ENCODE results near the gene MYOG. TPM values are rescaled to one million over a fixed set of nuclear protein-coding genes. Genes with fewer than 3 reads are reported as not detected.

MYOG gene
- total and polyA plus RNA-seq, 8 donors: 0.13 TPM; not detected in 7

DNA sequence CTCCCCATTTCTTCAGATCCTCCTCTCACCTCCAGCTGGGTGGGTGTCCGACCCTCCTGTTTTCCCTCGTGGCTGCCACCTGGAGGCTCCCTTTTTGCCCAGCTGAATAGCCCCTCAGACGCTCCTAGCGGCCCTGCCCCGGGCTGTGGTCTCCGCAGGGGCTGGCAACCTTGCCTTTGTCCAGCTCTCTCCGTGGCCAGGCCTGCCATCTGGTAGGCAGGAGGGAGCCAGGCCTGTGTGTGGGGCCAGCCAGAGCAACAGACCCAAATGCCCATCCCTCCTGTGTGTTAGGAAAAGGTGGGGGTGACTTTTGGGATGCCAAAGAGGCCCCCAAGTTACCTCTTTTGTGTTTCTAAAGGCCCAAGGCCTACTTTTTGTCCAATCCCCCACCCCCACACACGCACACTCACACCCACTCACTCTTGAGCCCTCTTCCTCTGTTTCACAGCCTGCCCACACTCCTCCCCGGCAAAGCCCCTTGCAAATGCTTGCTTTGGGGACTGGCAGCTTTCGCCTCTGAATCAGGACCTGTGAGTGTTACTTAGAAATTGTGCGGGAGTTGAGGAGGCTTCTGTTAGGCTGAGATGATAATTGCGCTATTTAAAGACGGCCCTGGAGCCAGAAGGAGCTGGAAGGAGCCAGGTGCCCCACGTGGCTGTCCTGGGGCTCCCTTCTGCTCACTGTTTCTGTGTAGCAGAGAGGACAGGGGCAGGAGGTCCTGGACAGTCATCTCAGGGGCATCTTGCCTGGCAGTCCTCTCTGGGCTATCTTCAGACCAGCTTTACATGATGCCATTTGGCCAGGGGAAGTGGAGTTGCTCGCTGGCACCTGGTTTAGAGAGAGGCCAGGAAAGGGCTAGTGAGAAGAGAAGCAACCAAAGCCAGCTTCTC, 50.5 kb downstream of the MYOG start:
- intact Hi-C loops (cut with DNase I): loop anchor here in 1 of 2 donors (5.0 kb wide), 1 partner anchor 182 kb away; no protein-coding TSS in a partner anchor
- TF ChIP-seq, protein P1, sequence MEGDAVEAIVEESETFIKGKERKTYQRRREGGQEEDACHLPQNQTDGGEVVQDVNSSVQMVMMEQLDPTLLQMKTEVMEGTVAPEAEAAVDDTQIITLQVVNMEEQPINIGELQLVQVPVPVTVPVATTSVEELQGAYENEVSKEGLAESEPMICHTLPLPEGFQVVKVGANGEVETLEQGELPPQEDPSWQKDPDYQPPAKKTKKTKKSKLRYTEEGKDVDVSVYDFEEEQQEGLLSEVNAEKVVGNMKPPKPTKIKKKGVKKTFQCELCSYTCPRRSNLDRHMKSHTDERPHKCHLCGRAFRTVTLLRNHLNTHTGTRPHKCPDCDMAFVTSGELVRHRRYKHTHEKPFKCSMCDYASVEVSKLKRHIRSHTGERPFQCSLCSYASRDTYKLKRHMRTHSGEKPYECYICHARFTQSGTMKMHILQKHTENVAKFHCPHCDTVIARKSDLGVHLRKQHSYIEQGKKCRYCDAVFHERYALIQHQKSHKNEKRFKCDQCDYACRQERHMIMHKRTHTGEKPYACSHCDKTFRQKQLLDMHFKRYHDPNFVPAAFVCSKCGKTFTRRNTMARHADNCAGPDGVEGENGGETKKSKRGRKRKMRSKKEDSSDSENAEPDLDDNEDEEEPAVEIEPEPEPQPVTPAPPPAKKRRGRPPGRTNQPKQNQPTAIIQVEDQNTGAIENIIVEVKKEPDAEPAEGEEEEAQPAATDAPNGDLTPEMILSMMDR (IDR thresholded peaks at IDR 0.05): no peak
- DNase-seq: no peak
- no peak overlapping the region for H3K4me3 ChIP-seq
- H3K4me1 ChIP-seq: peaks cover 0 to 5% of the 10 kb centered on the region in 2 donors
- no peaks in the 10 kb centered on the region for H3K9me3 ChIP-seq
- H3K27me3 ChIP-seq: peaks cover 0 to 20% of the 10 kb centered on the region in 2 donors
- ATAC-seq: no peak
- no peak overlapping the region for H3K27ac ChIP-seq
- no peaks in the 10 kb centered on the region for H3K36me3 ChIP-seq

DNA sequence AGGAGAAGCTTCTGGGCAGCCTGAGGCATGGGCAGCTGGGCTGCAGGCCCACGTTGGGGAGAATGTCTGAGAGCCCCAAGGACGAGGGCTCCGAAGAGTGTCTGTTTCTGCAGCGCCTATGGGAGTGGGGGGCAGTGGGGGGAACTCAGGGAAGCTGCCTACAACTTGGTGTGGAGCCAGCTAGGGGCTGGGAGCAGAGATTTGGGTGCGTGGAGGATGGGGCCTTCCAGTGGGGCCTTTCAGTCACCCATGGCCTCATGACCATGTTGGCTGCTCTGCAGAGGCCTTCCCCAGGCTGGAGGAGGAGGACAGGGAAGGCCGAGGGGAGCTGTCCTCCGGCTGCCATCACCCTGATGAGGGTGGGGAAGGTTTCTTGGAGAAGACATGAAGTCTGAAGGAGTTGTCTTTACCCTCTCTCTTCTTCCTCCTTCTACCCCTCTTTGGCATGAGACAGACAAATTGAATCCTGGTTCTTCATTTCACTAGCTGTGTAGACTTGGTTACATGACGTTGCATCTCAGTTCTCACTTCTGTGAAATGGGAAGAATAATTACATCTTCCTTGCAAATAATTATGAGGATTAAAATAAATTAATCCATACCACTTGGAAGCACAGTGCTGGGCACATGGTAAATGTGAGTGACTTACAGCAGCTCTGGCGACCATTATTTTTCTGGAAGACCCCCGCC, 51.2 kb downstream of the MYOG start:
- Histone ChIP-seq H3K27ac (no peak overlapping the region), H3K9me3 (no peaks in the 10 kb centered on the region), H3K36me3 (no peaks in the 10 kb centered on the region), H3K4me3 (no peak overlapping the region), H3K27me3 (peaks cover 0 to 15% of the 10 kb centered on the region in 2 donors), H3K4me1 (peaks cover 0 to 5% of the 10 kb centered on the region in 2 donors)
- ATAC-seq (no peak), DNase-seq (no peak)
- intact Hi-C loops (cut with DNase I): loop anchor here in 1 of 2 donors (5.0 kb wide), 1 partner anchor 183 kb away; no protein-coding TSS in a partner anchor
- TF ChIP-seq, protein P1 (IDR thresholded peaks at IDR 0.05): no peak

DNA sequence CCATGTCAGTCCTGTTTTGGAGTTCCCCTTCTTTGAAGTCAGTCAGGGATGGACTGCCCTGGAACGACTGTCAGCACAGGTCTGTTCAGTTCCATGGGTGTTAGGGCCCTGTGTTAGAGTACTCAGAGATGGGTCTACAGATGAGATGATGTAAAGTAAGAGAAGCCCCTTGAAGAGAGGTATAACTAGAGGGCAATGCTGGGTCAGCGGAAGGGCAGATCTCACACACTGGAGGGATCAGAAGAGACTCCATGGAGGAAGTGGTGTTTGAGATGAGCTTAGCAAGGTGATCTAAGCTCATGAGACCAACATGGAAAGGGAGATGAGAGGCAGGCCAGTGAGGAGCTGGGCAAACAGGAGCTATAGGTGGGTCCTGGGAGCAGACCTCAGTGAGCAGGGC, 51.9 kb downstream of the MYOG start:
- TF ChIP-seq, protein P1 (IDR thresholded peaks at IDR 0.05): no peak
- H3K4me3 ChIP-seq: no peak overlapping the region
- no peak for ATAC-seq
- no peaks in the 10 kb centered on the region for H3K9me3 ChIP-seq
- H3K36me3 ChIP-seq: no peaks in the 10 kb centered on the region
- peaks cover 0 to 13% of the 10 kb centered on the region in 2 donors for H3K27me3 ChIP-seq
- H3K4me1 ChIP-seq: peaks cover 0 to 5% of the 10 kb centered on the region in 2 donors
- intact Hi-C loops (cut with DNase I): no loop called here
- DNase-seq: no peak
- no peak overlapping the region for H3K27ac ChIP-seq

DNA sequence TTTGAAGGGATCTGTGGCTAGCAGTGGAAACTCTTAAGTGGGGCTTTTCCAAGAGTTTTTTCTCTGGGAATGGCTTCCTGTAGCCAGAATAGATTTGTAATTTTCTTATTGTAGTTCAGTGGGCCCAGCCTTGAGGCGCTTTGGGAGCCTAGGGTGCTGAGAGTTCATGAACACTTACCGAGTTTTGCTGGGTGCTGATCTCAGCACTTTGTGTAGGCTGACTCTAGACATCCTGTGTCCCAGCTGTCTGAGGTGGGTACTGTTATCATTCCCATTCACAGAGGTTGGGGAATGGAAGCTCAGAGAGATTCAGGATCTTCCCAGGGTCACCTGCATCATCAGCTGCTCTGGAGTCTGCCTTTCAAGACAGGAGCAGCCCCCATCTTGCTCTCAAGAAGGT, 52.5 kb downstream of the MYOG start:
- intact Hi-C loops (cut with DNase I): no loop called here
- H3K4me1 ChIP-seq: peaks cover 0 to 5% of the 10 kb centered on the region in 2 donors
- no peak overlapping the region for H3K27ac ChIP-seq

More for the DNA sequence above, 52.5 kb downstream of the MYOG start:
- no peaks in the 10 kb centered on the region for H3K9me3 ChIP-seq
- H3K4me3 ChIP-seq: no peak overlapping the region
- DNase-seq: no peak
- TF ChIP-seq, protein P1 (IDR thresholded peaks at IDR 0.05): no peak
- H3K27me3 ChIP-seq: peaks cover 0 to 9% of the 10 kb centered on the region in 2 donors
- no peak for ATAC-seq
- no peaks in the 10 kb centered on the region for H3K36me3 ChIP-seq

Other genes with a start within 250 kb of the MYOG start
- gene RABIF, start 196.9 kb downstream of the MYOG start, total RNA-seq: 10 to 100 TPM; 11.0 to 15.5 TPM
- 10 to 100 TPM in 1 of 6 donors, 1 to 10 TPM in 5; 8.1 to 10.3 (median 8.7) TPM for gene RABIF, start 196.9 kb downstream of the MYOG start, polyA plus RNA-seq (ENCODE audit: insufficient read length in 6 of 6)
- 10 to 100 TPM; 26.6 to 29.7 TPM for gene KLHL12, start 158.8 kb downstream of the MYOG start, total RNA-seq
- 10 to 100 TPM; 34.0 to 40.0 (median 35.8) TPM for gene KLHL12, start 158.8 kb downstream of the MYOG start, polyA plus RNA-seq (ENCODE audit: insufficient read length in 6 of 6)
- gene ADIPOR1, start 127.7 kb downstream of the MYOG start, total RNA-seq: 100 to 1,000 TPM; 130 to 138 TPM
- 10 to 100 TPM; 63.2 to 72.0 (median 65.8) TPM for gene ADIPOR1, start 127.7 kb downstream of the MYOG start, polyA plus RNA-seq (ENCODE audit: insufficient read length in 6 of 6)
- 10 to 100 TPM; 79.0 to 99.5 TPM for gene CYB5R1, start 118.8 kb downstream of the MYOG start, total RNA-seq
- gene CYB5R1, start 118.8 kb downstream of the MYOG start, polyA plus RNA-seq (ENCODE audit: insufficient read length in 6 of 6): 10 to 100 TPM; 31.3 to 37.5 (median 34.4) TPM
- 10 to 100 TPM; 54.0 to 70.9 TPM for gene TMEM183A, start 78.6 kb downstream of the MYOG start, total RNA-seq
- 10 to 100 TPM; 60.3 to 74.2 (median 68.8) TPM for gene TMEM183A, start 78.6 kb downstream of the MYOG start, polyA plus RNA-seq (ENCODE audit: insufficient read length in 6 of 6)
- gene PPFIA4, start 59.5 kb downstream of the MYOG start, total RNA-seq: 1 to 10 TPM; 1.3 to 2.1 TPM
- gene PPFIA4, start 59.5 kb downstream of the MYOG start, polyA plus RNA-seq (ENCODE audit: insufficient read length in 6 of 6): 1 to 10 TPM; 2.6 to 5.1 (median 3.6) TPM
- gene ADORA1, start 41.7 kb upstream of the MYOG start, total RNA-seq: 1 to 10 TPM; 1.6 to 5.5 TPM
- 10 to 100 TPM in 4 of 6 donors, 1 to 10 TPM in 2; 3.1 to 18.7 (median 14.0) TPM for gene ADORA1, start 41.7 kb upstream of the MYOG start, polyA plus RNA-seq (ENCODE audit: insufficient read length in 6 of 6)
- gene MYBPH, start 89.8 kb upstream of the MYOG start, total RNA-seq: 1 to 10 TPM in 1 of 2 donors, under 1 TPM in 1; 0.55 to 1.3 TPM
- under 1 TPM in 2 of 6 donors, not detected in 4; 0.07 to 0.13 TPM for gene MYBPH, start 89.8 kb upstream of the MYOG start, polyA plus RNA-seq (ENCODE audit: insufficient read length in 6 of 6)
- gene CHI3L1, start 100.7 kb upstream of the MYOG start, total RNA-seq: 10 to 100 TPM; 49.7 to 74.9 TPM
- gene CHI3L1, start 100.7 kb upstream of the MYOG start, polyA plus RNA-seq (ENCODE audit: insufficient read length in 6 of 6): 1 to 10 TPM in 3 of 6 donors, under 1 TPM in 3; 0.44 to 1.5 (median 1.1) TPM
- 1 to 10 TPM; 2.0 to 3.0 TPM for gene CHIT1, start 143.7 kb upstream of the MYOG start, total RNA-seq
- under 1 TPM in 5 of 6 donors, not detected in 1; 0.09 to 0.42 (median 0.22) TPM for gene CHIT1, start 143.7 kb upstream of the MYOG start, polyA plus RNA-seq (ENCODE audit: insufficient read length in 6 of 6)
- 10 to 100 TPM; 56.2 to 84.8 TPM for gene BTG2, start 219.5 kb upstream of the MYOG start, total RNA-seq
- gene BTG2, start 219.5 kb upstream of the MYOG start, polyA plus RNA-seq (ENCODE audit: insufficient read length in 6 of 6): 100 to 1,000 TPM in 1 of 6 donors, 10 to 100 TPM in 5; 44.8 to 147 (median 78.2) TPM

Data from left lung (tissue), 10 donors.